HG03095 (cell line): ENCODE measurements around the gene TPSB2.
"Not testable (repeated sequence)": the region's sequence is repeated elsewhere in the genome, so short reads cannot be mapped to it uniquely, and the experiment has no call there.

Experiments
- ATAC-seq: cut with Tn5 transposase; IDR thresholded peaks from one replicate; pipeline ENCODE4 v1.9.1; 2021; ENCODE audit warnings: moderate library complexity; ENCODE audit not compliant: unreplicated experiment

The TPSB2 gene

GRCh38 chr16:1206786-1207185 is 23.2 kb downstream of the TPSB2 start:
- no peak for ATAC-seq

GRCh38 chr16:1206326-1206725 is 23.7 kb downstream of the TPSB2 start:
- ATAC-seq = no peak

GRCh38 chr16:1204933-1205332 is 25.1 kb downstream of the TPSB2 start:
- ATAC-seq = no peak

GRCh38 chr16:1202274-1202673 is 27.7 kb downstream of the TPSB2 start:
- ATAC-seq = no peak

GRCh38 chr16:1201444-1201843 is 28.5 kb downstream of the TPSB2 start:
- no peak for ATAC-seq

GRCh38 chr16:1200014-1200627 is 29.9 kb downstream of the TPSB2 start:
- no peak for ATAC-seq

GRCh38 chr16:1199347-1200013 is 30.5 kb downstream of the TPSB2 start:
- no peak for ATAC-seq

GRCh38 chr16:1198671-1199346 is 31.2 kb downstream of the TPSB2 start:
- not testable (repeated sequence) for ATAC-seq

GRCh38 chr16:1198194-1198593 is 31.8 kb downstream of the TPSB2 start:
- ATAC-seq = no peak

GRCh38 chr16:1197237-1197866 is 32.6 kb downstream of the TPSB2 start:
- no peak for ATAC-seq

GRCh38 chr16:1196494-1196893 is 33.5 kb downstream of the TPSB2 start:
- no peak for ATAC-seq

GRCh38 chr16:1195393-1195666 is 34.7 kb downstream of the TPSB2 start:
- ATAC-seq = no peak

GRCh38 chr16:1194665-1195392 is 35.2 kb downstream of the TPSB2 start:
- no peak for ATAC-seq

GRCh38 chr16:1193825-1194581 is 36.0 kb downstream of the TPSB2 start:
- ATAC-seq = no peak

- no peak for ATAC-seq
These were observed 36.7 kb downstream of the TPSB2 start for GRCh38 chr16:1193143-1193824.

GRCh38 chr16:1192384-1193073 is 37.5 kb downstream of the TPSB2 start:
- no peak for ATAC-seq

GRCh38 chr16:1190789-1191188 is 39.2 kb downstream of the TPSB2 start:
- ATAC-seq = not testable (repeated sequence)

GRCh38 chr16:1189455-1189854 is 40.5 kb downstream of the TPSB2 start:
- ATAC-seq = no peak

GRCh38 chr16:1188432-1189189 is 41.4 kb downstream of the TPSB2 start:
- no peak for ATAC-seq
